Liver (tissue), 9 donors: Measurements from ENCODE around the gene CARHSP1. TPM values are rescaled to one million over a fixed set of nuclear protein-coding genes. Genes with fewer than 3 reads are reported as not detected.

Experiments used
- DNase-seq: peaks from one replicate; pipeline ENCODE4 v3.0.0-alpha.2; 2017; ENCODE audit warnings: low spot score
- H3K27ac ChIP-seq, 2 donors: one replicate each; pipeline ENCODE4 v1.7.0; 2013; ENCODE audit warnings: inconsistent platforms in 2 of 2, low read length in 2 of 2, control low read depth in 1 of 2, low read depth in 1 of 2, mild to moderate bottlenecking in 1 of 2
- H3K27me3 ChIP-seq, 4 donors: one replicate each; pipeline versions ENCODE4 v1.6.1 to v1.7.0; 2013; ENCODE audit warnings: low read length in 3 of 4, inconsistent platforms in 1 of 4, mild to moderate bottlenecking in 1 of 4, moderate library complexity in 1 of 4; ENCODE audit not compliant: control insufficient read depth in 4 of 4, insufficient read depth in 4 of 4
- H3K36me3 ChIP-seq, 4 donors: one replicate each; pipeline versions ENCODE4 v1.6.1 to v1.7.0; 2013; ENCODE audit warnings: low read length in 3 of 4, mild to moderate bottlenecking in 3 of 4, low read depth in 1 of 4, moderate library complexity in 1 of 4; ENCODE audit not compliant: control insufficient read depth in 4 of 4, insufficient read depth in 3 of 4
- H3K4me1 ChIP-seq, 4 donors: one replicate each; pipeline versions ENCODE4 v1.6.1 to v1.7.0; 2013; ENCODE audit warnings: low read length in 3 of 4, mild to moderate bottlenecking in 3 of 4, moderate library complexity in 1 of 4; ENCODE audit not compliant: control insufficient read depth in 4 of 4, insufficient read depth in 4 of 4
- H3K4me3 ChIP-seq, 3 donors: one replicate each; pipeline versions ENCODE4 v1.6.1 to v1.7.0; 2013; ENCODE audit warnings: low read length in 3 of 3, control low read depth in 1 of 3, low read depth in 1 of 3, mild to moderate bottlenecking in 1 of 3
- H3K9ac ChIP-seq, 2 donors: one replicate each; pipeline ENCODE4 v1.7.0; 2013; ENCODE audit warnings: low read length in 2 of 2, mild to moderate bottlenecking in 2 of 2, moderate library complexity in 2 of 2, control low read depth in 1 of 2, low read depth in 1 of 2
- H3K9me3 ChIP-seq, 4 donors: one replicate each; pipeline versions ENCODE4 v1.6.1 to v1.7.0; 2013; ENCODE audit warnings: low read length in 3 of 4; ENCODE audit not compliant: control insufficient read depth in 4 of 4
- FOXA1 ChIP-seq: IDR thresholded peaks from 2 replicates; pipeline ENCODE4 v1.6.1; 2016; ENCODE audit warnings: antibody characterized with exemption
- HNF4G ChIP-seq: IDR thresholded peaks from 2 replicates; pipeline ENCODE4 v1.6.1; 2016; ENCODE audit warnings: antibody characterized with exemption
- JUND ChIP-seq, 2 donors: IDR thresholded peaks; 2 replicates each; pipeline ENCODE4 v1.6.1; 2016; ENCODE audit warnings: antibody characterized with exemption in 2 of 2
- RAD21 ChIP-seq, 2 donors: IDR thresholded peaks; 2 replicates each; pipeline ENCODE4 v1.6.1; 2016; ENCODE audit warnings: antibody characterized with exemption in 2 of 2, mild to moderate bottlenecking in 2 of 2
- REST ChIP-seq: IDR thresholded peaks from 2 replicates; pipeline ENCODE4 v1.6.1; 2016; ENCODE audit warnings: antibody characterized with exemption, mild to moderate bottlenecking
- RXRA ChIP-seq, 2 donors: IDR thresholded peaks; 2 replicates each; pipeline ENCODE4 v1.6.1; 2017 to 2018; ENCODE audit warnings: antibody characterized with exemption in 2 of 2, mild to moderate bottlenecking in 1 of 2
- SP1 ChIP-seq: IDR thresholded peaks from 2 replicates; pipeline ENCODE4 v1.6.1; 2018; ENCODE audit warnings: antibody characterized with exemption, mild to moderate bottlenecking
- YY1 ChIP-seq: IDR thresholded peaks from 2 replicates; pipeline ENCODE4 v1.6.1; 2016; ENCODE audit warnings: antibody characterized with exemption, mild to moderate bottlenecking
- WGBS: extraction: QIAGEN DNeasy Blood & Tissue Kit; methylation state at CpG from one replicate; pipeline ENCODE4 v1.1.7; 2013; 5-methylcytosine and 5-hydroxymethylcytosine counted together
- polyA plus RNA-seq, 2 donors: library from polyadenylated mRNA; stranded (reverse) in 1 of 2; unstranded in 1 of 2; fragments of 200-250 nt in 1 of 2; fragments of >200 nt in 1 of 2; fragmentation: Nextera tagmentation in 1 of 2; extraction: Ambion mirVana in 1 of 2; gene quantifications; one replicate each; pipeline versions ENCODE4 v1.2.1 to v1.2.3, GENCODE V29; 2013 to 2015
- total RNA-seq, 2 donors: library from RNA; depleted of rRNA; stranded (reverse); fragments of >200 nt; gene quantifications; one replicate each; pipeline ENCODE4 v1.2.3, GENCODE V29; 2014
- TF ChIP-seq, protein P1 (sequence below): fragments of 150-350 bp; IDR thresholded peaks from 2 replicates; pipeline ENCODE4 v1.5.1; 2017; ENCODE audit warnings: improper control_type of control experiment, low read depth, low read length; ENCODE audit not compliant: missing input control
- TF ChIP-seq, protein P2 (sequence below): IDR thresholded peaks from 2 replicates; pipeline ENCODE4 v1.6.1; 2016; ENCODE audit warnings: antibody characterized with exemption
- donor health status: healthy.
- donor health status: healthy.
- donor health status: healthy.
- donor health status: healthy.
- donor health status: healthy.

CARHSP1 gene
- total and polyA plus RNA-seq, 4 donors, result 81.2 to 162 (median 119) TPM

DNA sequence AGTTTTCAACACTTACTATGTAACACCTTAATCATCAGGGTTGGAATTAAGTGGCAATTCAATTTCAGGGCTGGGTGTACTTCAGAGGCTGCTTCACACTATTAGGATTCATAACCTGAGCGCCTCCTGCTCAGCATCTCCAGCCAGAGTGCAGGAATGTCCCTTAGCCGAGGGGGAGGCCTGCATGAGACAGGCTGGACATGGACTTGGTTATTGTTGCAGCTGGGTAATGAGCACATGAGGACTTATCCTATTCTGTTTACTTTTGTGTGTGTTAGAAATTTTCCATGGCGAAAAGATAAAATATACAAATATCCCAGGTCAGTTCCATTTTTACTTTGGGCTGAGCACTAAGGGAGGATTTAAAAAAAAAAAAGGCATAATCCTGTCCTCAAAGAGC, 60.8 kb downstream of the CARHSP1 start:
- no peaks in the 10 kb centered on the region for H3K27me3 ChIP-seq
- no peaks in the 10 kb centered on the region for H3K9me3 ChIP-seq
- WGBS, result 69% methylated on average over 3 of the region's 3 CpGs
- peak; percentile 4 for TF ChIP-seq YY1
- TF ChIP-seq HNF4G, result no peak
- no peak overlapping the region for H3K9ac ChIP-seq
- H3K4me1 ChIP-seq, result peaks cover 0 to 18% (median 16%) of the 10 kb centered on the region in 4 donors
- peaks cover 25 to 85% (median 60%) of the 10 kb centered on the region in 4 donors for H3K36me3 ChIP-seq
- peak overlapping the region; percentile 63 to 64 for H3K27ac ChIP-seq
- no peak overlapping the region for H3K4me3 ChIP-seq
- DNase-seq, result no peak

DNA sequence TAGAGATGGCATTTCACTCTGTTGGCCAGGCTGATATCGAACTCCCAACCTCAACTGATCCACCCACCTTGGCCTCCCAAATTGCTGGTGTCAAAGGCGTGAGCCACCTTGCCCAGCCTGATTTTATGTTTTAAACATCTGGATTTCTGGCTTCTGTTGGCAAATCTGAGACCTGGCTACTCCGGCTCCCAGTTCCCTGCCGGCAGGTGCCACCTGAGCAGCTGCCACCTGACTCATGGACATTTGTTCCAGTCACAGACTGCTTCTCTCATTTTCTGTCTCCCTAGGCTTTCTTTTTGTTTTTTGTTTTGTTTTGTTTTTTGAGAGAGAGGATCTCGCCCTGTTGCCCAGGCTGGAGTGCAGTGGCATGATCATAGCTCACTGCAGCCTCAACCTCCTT, 61.6 kb downstream of the CARHSP1 start:
- DNase-seq, result no peak
- Histone ChIP-seq H3K9me3 (no peaks in the 10 kb centered on the region), H3K36me3 (peaks cover 24 to 80% (median 56%) of the 10 kb centered on the region in 4 donors), H3K27me3 (no peaks in the 10 kb centered on the region), H3K9ac (no peak overlapping the region), H3K4me3 (no peak overlapping the region), H3K27ac (no peak overlapping the region), H3K4me1 (peaks cover 0 to 18% (median 16%) of the 10 kb centered on the region in 4 donors)
- TF ChIP-seq REST (no peak), FOXA1 (no peak)
- TF ChIP-seq, protein P1, sequence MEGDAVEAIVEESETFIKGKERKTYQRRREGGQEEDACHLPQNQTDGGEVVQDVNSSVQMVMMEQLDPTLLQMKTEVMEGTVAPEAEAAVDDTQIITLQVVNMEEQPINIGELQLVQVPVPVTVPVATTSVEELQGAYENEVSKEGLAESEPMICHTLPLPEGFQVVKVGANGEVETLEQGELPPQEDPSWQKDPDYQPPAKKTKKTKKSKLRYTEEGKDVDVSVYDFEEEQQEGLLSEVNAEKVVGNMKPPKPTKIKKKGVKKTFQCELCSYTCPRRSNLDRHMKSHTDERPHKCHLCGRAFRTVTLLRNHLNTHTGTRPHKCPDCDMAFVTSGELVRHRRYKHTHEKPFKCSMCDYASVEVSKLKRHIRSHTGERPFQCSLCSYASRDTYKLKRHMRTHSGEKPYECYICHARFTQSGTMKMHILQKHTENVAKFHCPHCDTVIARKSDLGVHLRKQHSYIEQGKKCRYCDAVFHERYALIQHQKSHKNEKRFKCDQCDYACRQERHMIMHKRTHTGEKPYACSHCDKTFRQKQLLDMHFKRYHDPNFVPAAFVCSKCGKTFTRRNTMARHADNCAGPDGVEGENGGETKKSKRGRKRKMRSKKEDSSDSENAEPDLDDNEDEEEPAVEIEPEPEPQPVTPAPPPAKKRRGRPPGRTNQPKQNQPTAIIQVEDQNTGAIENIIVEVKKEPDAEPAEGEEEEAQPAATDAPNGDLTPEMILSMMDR, result no peak
- TF ChIP-seq, protein P2, sequence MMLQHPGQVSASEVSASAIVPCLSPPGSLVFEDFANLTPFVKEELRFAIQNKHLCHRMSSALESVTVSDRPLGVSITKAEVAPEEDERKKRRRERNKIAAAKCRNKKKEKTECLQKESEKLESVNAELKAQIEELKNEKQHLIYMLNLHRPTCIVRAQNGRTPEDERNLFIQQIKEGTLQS, result no peak
- 99% methylated on average over 5 of the region's 5 CpGs for WGBS

- no peak for DNase-seq
- Histone ChIP-seq H3K9me3 (no peaks in the 10 kb centered on the region), H3K27ac (no peak overlapping the region), H3K36me3 (peaks cover 20 to 72% (median 54%) of the 10 kb centered on the region in 4 donors), H3K4me3 (no peak overlapping the region), H3K4me1 (peaks cover 0 to 24% (median 16%) of the 10 kb centered on the region in 4 donors), H3K9ac (no peak overlapping the region), H3K27me3 (no peaks in the 10 kb centered on the region)
- 92% methylated on average over 13 of the region's 13 CpGs for WGBS
- TF ChIP-seq RXRA (IDR thresholded peaks at IDR 0.05) (no peak), SP1 (no peak), RAD21 (IDR thresholded peaks at IDR 0.05) (no peak), JUND (IDR thresholded peaks at IDR 0.05) (no peak), YY1 (no peak), REST (no peak), FOXA1 (no peak)
- TF ChIP-seq, protein P2, result no peak
- TF ChIP-seq, protein P1, result no peak
Observed at GRCh38 chr16:8806272-8806983, 62.4 kb downstream of the CARHSP1 start.
